Measurements from ENCODE around the gene MEGF11.

MEGF11 gene

GRCh38 chr15:66236806-66237375, 16.7 kb downstream of the MEGF11 start:
- Histone ChIP-seq H3K4me3 (ENCODE audit: low read length) (no peak overlapping the region), H3K4ac (ENCODE audit: low read depth, low read length) (no peak overlapping the region), H2BK120ac (ENCODE audit: low read depth, low read length) (no peak overlapping the region), H3K23ac (ENCODE audit: low read length) (no peak overlapping the region), H3K56ac (ENCODE audit: low read length) (peak overlapping the region; percentile 57), H3K4me2 (ENCODE audit: low read length) (no peak overlapping the region), H4K5ac (ENCODE audit: low read length) (no peak overlapping the region), H3K4me1 (ENCODE audit: control insufficient read depth, low read depth, low read length) (peaks cover 12% of the 10 kb centered on the region), H3K79me1 (ENCODE audit: low read length) (no peaks in the 10 kb centered on the region), H3K79me2 (ENCODE audit: control insufficient read depth, insufficient read depth, low read length) (no peaks in the 10 kb centered on the region), H3K27me3 (ENCODE audit: insufficient read depth, low read length, poor library complexity) (no peaks in the 10 kb centered on the region), H2BK5ac (ENCODE audit: low read length) (peak overlapping the region; percentile 61), H2AK5ac (ENCODE audit: low read length) (peak overlapping the region; percentile 85), H3K36me3 (ENCODE audit: control insufficient read depth, insufficient read depth, low read length) (no peaks in the 10 kb centered on the region), H3K18ac (ENCODE audit: low read length) (no peak overlapping the region), H2BK15ac (replicated peaks; ENCODE audit: low read depth) (no peak overlapping the region), H3K9ac (ENCODE audit: low read length) (no peak overlapping the region), H3K27ac (ENCODE audit: low read depth, low read length) (no peak overlapping the region), H4K8ac (ENCODE audit: low read depth, low read length) (no peak overlapping the region)
- DNase-seq = no peak
- no CpG with 5 or more reads among the region's 12 CpGs for WGBS (ENCODE audit: extremely low coverage, insufficient coverage, low lambda C conversion rate)

DNA sequence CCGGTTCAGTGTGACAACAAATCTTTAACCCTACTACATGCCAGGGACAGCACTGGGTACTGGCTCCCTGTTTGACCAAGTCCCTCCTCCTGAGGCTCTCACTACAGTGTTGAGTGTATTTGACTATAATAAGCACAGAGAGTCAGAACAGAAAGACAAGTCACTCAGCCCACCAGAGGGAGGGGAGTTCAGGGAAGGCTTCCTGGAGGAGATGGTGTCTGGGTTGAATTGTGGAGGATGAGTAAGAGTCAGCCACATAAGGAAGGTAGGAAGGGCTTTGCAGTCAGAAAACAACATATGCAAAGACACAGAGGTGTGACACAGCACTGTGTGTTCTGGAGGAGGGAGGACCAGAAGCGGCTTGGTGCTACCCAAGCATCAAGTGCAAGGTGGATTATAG, 17.7 kb downstream of the MEGF11 start:
- peaks cover 12% of the 10 kb centered on the region for H3K4me1 ChIP-seq (ENCODE audit: control insufficient read depth, low read depth, low read length)
- H3K23ac ChIP-seq (ENCODE audit: low read length) = no peak overlapping the region
- no peak overlapping the region for H3K18ac ChIP-seq (ENCODE audit: low read length)
- no peaks in the 10 kb centered on the region for H3K36me3 ChIP-seq (ENCODE audit: control insufficient read depth, insufficient read depth, low read length)
- DNase-seq = no peak
- H4K5ac ChIP-seq (ENCODE audit: low read length) = no peak overlapping the region
- no peaks in the 10 kb centered on the region for H3K79me2 ChIP-seq (ENCODE audit: control insufficient read depth, insufficient read depth, low read length)
- H3K4me3 ChIP-seq (ENCODE audit: low read length) = no peak overlapping the region
- H3K9ac ChIP-seq (ENCODE audit: low read length) = no peak overlapping the region
- no peak overlapping the region for H3K56ac ChIP-seq (ENCODE audit: low read length)
- H2AK5ac ChIP-seq (ENCODE audit: low read length) = no peak overlapping the region
- H2BK5ac ChIP-seq (ENCODE audit: low read length) = no peak overlapping the region
- H3K27ac ChIP-seq (ENCODE audit: low read depth, low read length) = no peak overlapping the region
- H4K8ac ChIP-seq (ENCODE audit: low read depth, low read length) = no peak overlapping the region
- H3K79me1 ChIP-seq (ENCODE audit: low read length) = no peaks in the 10 kb centered on the region
- no peak overlapping the region for H3K4ac ChIP-seq (ENCODE audit: low read depth, low read length)
- WGBS (ENCODE audit: extremely low coverage, insufficient coverage, low lambda C conversion rate) = no CpG with 5 or more reads among the region's 2 CpGs
- H2BK120ac ChIP-seq (ENCODE audit: low read depth, low read length) = no peak overlapping the region
- no peak overlapping the region for H2BK15ac ChIP-seq (replicated peaks; ENCODE audit: low read depth)
- no peaks in the 10 kb centered on the region for H3K27me3 ChIP-seq (ENCODE audit: insufficient read depth, low read length, poor library complexity)
- no peak overlapping the region for H3K4me2 ChIP-seq (ENCODE audit: low read length)

- Histone ChIP-seq H3K18ac (ENCODE audit: low read length) (no peak overlapping the region), H3K9ac (ENCODE audit: low read length) (no peak overlapping the region), H3K27ac (ENCODE audit: low read depth, low read length) (no peak overlapping the region), H3K4me1 (ENCODE audit: control insufficient read depth, low read depth, low read length) (peaks cover 12% of the 10 kb centered on the region), H2BK5ac (ENCODE audit: low read length) (no peak overlapping the region), H3K36me3 (ENCODE audit: control insufficient read depth, insufficient read depth, low read length) (no peaks in the 10 kb centered on the region), H2BK15ac (replicated peaks; ENCODE audit: low read depth) (no peak overlapping the region), H3K79me2 (ENCODE audit: control insufficient read depth, insufficient read depth, low read length) (no peaks in the 10 kb centered on the region), H3K4me3 (ENCODE audit: low read length) (no peak overlapping the region), H3K27me3 (ENCODE audit: insufficient read depth, low read length, poor library complexity) (no peaks in the 10 kb centered on the region), H3K56ac (ENCODE audit: low read length) (no peak overlapping the region), H2BK120ac (ENCODE audit: low read depth, low read length) (no peak overlapping the region), H3K23ac (ENCODE audit: low read length) (no peak overlapping the region), H3K4ac (ENCODE audit: low read depth, low read length) (no peak overlapping the region), H4K8ac (ENCODE audit: low read depth, low read length) (no peak overlapping the region), H4K5ac (ENCODE audit: low read length) (no peak overlapping the region), H3K79me1 (ENCODE audit: low read length) (no peaks in the 10 kb centered on the region), H2AK5ac (ENCODE audit: low read length) (no peak overlapping the region), H3K4me2 (ENCODE audit: low read length) (no peak overlapping the region)
- no CpG with 5 or more reads among the region's 9 CpGs for WGBS (ENCODE audit: extremely low coverage, insufficient coverage, low lambda C conversion rate)
- DNase-seq = no peak
These were observed 18.8 kb downstream of the MEGF11 start for GRCh38 chr15:66234798-66235197.

- WGBS (ENCODE audit: extremely low coverage, insufficient coverage, low lambda C conversion rate) = no CpG with 5 or more reads among the region's 14 CpGs
- Histone ChIP-seq H3K4me3 (ENCODE audit: low read length) (no peak overlapping the region), H3K23ac (ENCODE audit: low read length) (no peak overlapping the region), H4K8ac (ENCODE audit: low read depth, low read length) (no peak overlapping the region), H3K79me2 (ENCODE audit: control insufficient read depth, insufficient read depth, low read length) (no peaks in the 10 kb centered on the region), H2BK5ac (ENCODE audit: low read length) (no peak overlapping the region), H2BK120ac (ENCODE audit: low read depth, low read length) (no peak overlapping the region), H3K56ac (ENCODE audit: low read length) (no peak overlapping the region), H4K5ac (ENCODE audit: low read length) (no peak overlapping the region), H3K9ac (ENCODE audit: low read length) (no peak overlapping the region), H2AK5ac (ENCODE audit: low read length) (no peak overlapping the region), H3K27ac (ENCODE audit: low read depth, low read length) (no peak overlapping the region), H2BK15ac (replicated peaks; ENCODE audit: low read depth) (no peak overlapping the region), H3K79me1 (ENCODE audit: low read length) (no peaks in the 10 kb centered on the region), H3K18ac (ENCODE audit: low read length) (no peak overlapping the region), H3K4me1 (ENCODE audit: control insufficient read depth, low read depth, low read length) (peaks cover 12% of the 10 kb centered on the region), H3K4me2 (ENCODE audit: low read length) (no peak overlapping the region), H3K27me3 (ENCODE audit: insufficient read depth, low read length, poor library complexity) (no peaks in the 10 kb centered on the region), H3K4ac (ENCODE audit: low read depth, low read length) (no peak overlapping the region), H3K36me3 (ENCODE audit: control insufficient read depth, insufficient read depth, low read length) (no peaks in the 10 kb centered on the region)
- DNase-seq = peak; percentile 61
These were observed 19.8 kb downstream of the MEGF11 start for GRCh38 chr15:66233487-66234415.

DNA sequence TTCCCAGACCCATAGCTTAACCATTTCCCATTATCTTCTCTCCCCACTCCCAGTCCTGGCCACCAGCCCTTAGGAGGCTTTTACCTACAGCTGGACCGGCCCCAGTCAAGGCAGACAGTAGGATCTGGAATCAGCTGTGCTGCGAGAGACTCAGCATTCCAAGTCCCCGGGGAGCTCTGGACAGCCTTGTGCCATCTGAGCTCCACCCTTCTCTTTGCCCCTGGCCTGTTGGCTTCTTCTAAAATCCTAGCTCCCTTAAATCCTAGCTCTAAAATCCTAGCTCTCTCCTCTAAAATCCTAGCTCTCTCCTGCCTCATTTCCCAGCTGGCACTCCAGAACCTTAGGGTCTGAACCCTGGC, 21.3 kb downstream of the MEGF11 start:
- Histone ChIP-seq H3K36me3 (ENCODE audit: control insufficient read depth, insufficient read depth, low read length) (no peaks in the 10 kb centered on the region), H2BK5ac (ENCODE audit: low read length) (no peak overlapping the region), H2BK15ac (replicated peaks; ENCODE audit: low read depth) (no peak overlapping the region), H3K4me1 (ENCODE audit: control insufficient read depth, low read depth, low read length) (peaks cover 5% of the 10 kb centered on the region), H3K79me2 (ENCODE audit: control insufficient read depth, insufficient read depth, low read length) (no peaks in the 10 kb centered on the region), H3K23ac (ENCODE audit: low read length) (peak overlapping the region; percentile 29), H2AK5ac (ENCODE audit: low read length) (no peak overlapping the region), H3K4me2 (ENCODE audit: low read length) (no peak overlapping the region), H4K8ac (ENCODE audit: low read depth, low read length) (no peak overlapping the region), H3K4me3 (ENCODE audit: low read length) (no peak overlapping the region), H3K18ac (ENCODE audit: low read length) (no peak overlapping the region), H2BK120ac (ENCODE audit: low read depth, low read length) (no peak overlapping the region), H3K4ac (ENCODE audit: low read depth, low read length) (no peak overlapping the region), H3K79me1 (ENCODE audit: low read length) (no peaks in the 10 kb centered on the region), H3K9ac (ENCODE audit: low read length) (no peak overlapping the region), H3K27me3 (ENCODE audit: insufficient read depth, low read length, poor library complexity) (no peaks in the 10 kb centered on the region), H3K56ac (ENCODE audit: low read length) (no peak overlapping the region), H3K27ac (ENCODE audit: low read depth, low read length) (no peak overlapping the region), H4K5ac (ENCODE audit: low read length) (no peak overlapping the region)
- WGBS (ENCODE audit: extremely low coverage, insufficient coverage, low lambda C conversion rate) = no CpG with 5 or more reads among the region's 3 CpGs
- DNase-seq = no peak
